GM04504 (cell line): Measurements from ENCODE around the gene RADIL.
"Not testable (repeated sequence)": the region's sequence is repeated elsewhere in the genome, so short reads cannot be mapped to it uniquely, and the experiment has no call there.

ENCODE experiments used
- DNase-seq: peaks from one replicate; pipeline ENCODE4 v3.0.0-alpha.2; 2012; ENCODE audit warnings: low read depth

RADIL gene, protein sequence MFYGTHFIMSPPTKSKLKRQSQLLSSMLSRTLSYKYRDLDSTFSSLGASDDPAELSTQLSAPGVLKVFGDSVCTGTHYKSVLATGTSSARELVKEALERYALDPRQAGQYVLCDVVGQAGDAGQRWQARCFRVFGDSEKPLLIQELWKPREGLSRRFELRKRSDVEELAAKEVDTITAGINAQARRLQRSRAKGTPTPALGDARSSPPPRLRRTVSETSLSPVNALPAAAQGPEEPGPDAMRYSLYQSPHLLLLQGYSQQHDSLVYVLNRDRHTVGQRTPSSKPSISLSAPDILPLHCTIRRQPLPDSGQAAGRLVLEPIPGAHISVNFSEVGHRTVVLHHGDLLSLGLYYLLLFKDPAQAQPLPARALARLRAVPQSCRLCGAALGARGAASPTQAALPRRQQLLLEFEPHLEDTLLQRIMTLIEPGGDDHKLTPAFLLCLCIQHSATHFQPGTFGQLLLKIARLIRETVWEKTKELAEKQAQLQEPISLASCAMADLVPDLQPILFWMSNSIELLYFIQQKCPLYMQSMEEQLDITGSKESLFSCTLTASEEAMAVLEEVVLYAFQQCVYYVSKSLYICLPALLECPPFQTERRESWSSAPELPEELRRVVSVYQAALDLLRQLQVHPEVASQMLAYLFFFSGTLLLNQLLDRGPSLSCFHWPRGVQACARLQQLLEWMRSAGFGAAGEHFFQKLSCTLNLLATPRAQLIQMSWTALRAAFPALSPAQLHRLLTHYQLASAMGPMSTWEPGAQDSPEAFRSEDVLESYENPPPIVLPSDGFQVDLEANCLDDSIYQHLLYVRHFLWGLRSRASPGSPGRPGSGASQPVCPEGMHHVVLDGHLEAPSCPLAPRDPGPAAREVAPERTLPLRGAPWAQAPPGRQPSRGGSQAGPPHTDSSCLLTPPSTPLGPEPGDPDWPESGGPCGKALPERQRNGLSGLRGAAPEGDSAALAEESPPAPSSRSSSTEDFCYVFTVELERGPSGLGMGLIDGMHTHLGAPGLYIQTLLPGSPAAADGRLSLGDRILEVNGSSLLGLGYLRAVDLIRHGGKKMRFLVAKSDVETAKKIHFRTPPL

GRCh38 chr7:4883372-4884144, at the start of gene RADIL:
TSS of gene RADIL (minus strand) at chr7:4883716. CDS start at chr7:4878139, 5,577 bp downstream.
- DNase-seq, result peak; percentile 64

DNA sequence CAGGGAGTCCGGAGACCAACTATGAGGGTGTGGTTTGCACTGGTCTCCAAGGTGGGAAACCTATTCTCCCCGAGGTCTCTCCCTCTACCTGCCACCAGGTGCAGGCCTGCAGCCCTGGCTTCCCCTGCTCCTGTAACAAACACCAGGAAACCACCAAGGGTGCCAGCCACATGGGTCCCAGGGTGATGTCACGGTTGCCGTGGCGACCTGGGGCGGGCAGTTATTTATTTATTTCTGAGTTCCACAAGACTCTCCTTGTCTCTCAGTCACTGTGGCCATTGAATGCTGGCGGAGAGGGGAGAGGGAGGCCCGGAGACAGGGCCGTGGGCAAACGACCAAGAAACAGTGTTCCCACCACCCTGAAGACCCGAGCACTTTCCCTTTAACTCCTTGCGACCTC, 48.4 kb upstream of the RADIL start:
- no peak for DNase-seq

GRCh38 chr7:4929005-4929404, 45.5 kb upstream of the RADIL start:
- DNase-seq, result no peak

DNA sequence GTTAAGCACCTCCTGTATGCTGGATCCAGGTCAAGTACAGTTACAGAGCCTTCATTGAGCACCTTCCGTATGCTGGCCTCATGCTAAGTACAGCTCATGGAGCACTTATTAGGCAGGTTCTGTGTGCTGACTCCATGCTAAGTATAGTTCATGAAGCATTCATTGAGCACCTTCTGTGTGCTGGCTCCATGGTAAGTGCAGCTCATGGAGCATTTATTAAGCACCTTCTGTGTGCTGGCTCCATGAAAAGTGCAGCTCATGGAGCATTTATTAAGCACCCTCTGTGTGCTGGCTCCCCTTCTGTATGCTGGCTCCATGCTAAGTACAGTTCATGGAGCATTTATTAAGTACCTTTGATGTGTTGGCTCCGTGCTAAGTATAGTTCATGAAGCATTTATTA, 44.9 kb upstream of the RADIL start:
- no peak for DNase-seq

DNA sequence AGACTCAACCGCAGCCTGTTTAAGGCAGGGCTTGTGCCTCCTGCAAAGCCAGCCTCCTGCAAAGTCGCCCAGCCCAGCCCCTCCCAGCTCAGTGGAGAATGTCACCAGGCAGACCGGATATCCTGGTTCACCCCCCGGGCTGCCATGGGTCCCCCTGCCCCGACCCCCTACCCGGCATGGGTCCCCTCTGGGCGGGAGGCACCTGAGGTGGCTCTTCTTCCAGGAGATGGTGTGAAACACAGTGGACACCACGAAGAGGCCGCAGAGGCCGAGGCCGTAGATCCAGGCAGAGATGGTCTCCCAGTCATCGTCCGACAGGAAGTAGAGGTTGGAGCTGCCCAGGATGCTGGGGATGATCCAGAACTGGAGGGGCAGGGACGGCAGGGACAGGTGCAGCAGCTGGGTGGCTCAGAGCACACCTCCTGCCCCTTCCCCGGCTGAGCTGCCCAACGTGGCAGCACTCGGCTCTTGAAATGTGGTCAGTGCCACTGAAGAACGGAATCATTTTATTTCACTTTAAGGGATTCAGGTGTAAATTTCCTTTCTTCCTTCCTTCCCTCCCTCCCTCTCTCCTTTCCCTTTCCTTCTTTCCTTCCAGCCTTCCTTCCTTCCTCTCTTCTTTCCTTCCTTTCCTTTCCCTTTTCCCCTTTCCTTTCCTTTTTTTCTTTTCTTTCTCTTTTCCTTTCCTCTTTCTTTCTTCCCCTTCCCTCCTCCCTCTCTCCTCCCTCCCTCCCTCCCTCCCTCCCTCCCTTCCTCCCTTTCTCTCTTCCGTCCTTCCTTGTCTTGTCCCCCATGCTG, 36.7 kb upstream of the RADIL start:
- no peak for DNase-seq

DNA sequence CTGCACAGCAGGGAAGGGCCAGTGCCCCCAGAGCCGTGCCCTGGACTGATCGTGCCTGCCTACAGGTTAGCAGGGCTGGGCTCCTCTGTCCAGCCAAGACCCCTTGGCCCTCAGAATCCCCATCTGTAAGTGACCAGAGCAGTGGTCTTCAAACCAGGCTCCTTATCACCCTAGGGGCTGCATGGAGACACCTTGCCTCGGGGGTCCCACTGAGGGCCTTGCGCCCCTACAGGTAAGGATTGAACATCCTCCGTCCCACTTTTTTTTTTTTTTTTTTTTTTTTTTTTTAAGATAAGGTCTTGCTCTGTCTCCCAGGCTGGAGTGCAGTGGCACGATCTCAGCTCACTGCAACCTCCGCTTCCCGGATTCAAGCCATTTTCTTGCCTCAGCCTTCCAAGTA, 32.6 kb upstream of the RADIL start:
- DNase-seq, result no peak

DNA sequence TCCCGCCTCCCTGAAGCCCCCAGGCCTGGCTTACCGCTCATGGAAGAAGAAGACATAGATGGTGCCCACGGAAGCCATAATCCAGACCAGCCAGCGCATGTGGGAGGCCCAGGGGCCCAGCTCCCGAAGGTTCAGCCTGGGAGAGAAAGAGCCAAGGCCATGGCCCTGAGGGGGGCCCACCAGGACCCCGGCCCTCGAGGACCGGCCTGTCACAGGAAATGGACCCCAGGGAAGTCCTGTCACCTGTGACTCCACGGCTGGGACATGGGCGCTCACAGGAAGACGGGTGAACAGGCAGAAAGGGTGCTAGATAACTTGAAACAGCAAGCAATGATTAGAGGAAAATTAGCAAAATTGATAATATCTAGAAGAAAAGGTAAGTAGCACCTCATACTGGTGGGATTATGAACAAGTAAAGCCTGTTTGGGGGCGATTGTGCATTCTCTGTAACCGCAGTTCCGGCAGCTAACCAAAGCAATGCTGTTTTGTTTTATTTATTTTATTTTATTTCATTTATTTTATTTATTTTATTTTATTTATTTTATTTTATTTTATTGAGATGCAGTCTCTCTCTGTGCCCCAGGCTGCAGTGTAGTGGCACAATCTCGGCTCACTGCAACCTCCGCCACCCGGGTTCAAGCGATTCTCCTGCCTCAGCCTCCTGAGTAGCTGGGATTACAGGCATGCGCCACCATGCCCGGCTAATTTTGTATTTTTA, 27.8 kb upstream of the RADIL start:
- no peak for DNase-seq

GRCh38 chr7:4906682-4907081, 23.2 kb upstream of the RADIL start:
- no peak for DNase-seq

DNA sequence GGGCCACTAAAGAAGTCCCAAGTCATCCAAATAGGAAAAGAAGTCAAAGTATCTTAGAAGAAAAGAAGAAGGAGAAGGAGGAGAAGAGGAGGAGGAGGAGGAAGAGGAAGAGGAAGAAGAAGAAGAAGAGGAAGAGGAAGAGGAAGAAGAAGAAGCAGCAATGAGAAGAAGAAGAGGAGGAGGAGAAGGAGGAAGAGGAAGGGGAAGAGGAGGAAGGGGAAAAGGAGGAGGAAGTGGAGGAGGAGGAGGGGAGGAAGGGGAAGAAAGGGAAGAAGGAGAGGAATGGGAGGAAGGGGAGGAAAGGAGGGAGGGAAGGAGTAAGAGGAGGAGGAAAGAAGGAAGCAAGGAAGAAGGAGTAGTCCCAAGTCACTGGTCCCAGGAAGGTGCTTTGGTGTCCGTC, 21.7 kb upstream of the RADIL start:
- no peak for DNase-seq

- DNase-seq, result no peak
Measured at GRCh38 chr7:4904346-4904745, 20.8 kb upstream of the RADIL start.

GRCh38 chr7:4895766-4896165, 12.2 kb upstream of the RADIL start:
- no peak for DNase-seq

DNA sequence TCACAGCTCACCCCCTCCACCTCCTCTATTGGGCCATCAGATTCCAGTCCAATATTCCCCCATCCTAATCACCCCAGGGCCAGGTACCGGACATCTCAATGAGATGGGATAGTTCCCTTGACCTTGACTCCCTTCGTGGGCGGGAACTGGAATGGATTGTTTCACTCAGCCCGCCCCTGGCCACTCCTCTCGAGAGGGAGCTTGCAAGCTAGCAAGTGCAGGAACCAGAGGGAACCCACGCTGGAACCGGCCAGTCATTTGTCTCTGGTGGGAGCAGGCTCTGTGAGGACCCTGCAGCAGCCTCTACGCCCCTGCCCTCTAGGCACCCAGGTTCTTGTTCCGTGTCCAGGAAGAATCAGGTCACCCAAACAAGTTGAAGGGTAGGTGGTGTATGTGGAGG, 11.0 kb upstream of the RADIL start:
- DNase-seq, result no peak

- no peak for DNase-seq
Measured at GRCh38 chr7:4893929-4894475, 10.5 kb upstream of the RADIL start.

DNA sequence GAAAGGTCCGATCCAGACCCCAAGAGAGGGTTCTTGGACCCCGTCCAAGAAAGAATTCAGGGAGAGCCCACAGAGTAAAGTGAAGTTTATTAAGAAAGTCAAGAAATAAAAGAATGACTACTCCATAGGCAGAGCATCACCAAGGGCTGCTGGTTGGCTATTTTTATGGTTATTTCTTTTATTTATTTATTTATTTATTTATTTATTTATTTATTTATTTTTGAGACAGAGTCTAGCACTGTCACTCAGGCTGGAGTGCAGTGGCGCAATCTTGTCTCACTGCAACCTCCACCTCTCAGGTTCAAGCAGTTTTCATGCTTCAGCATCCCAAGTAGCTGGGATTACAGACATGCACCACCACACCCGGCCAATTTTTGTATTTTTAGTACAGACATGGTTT, 9.7 kb upstream of the RADIL start:
- DNase-seq, result not testable (repeated sequence)

DNA sequence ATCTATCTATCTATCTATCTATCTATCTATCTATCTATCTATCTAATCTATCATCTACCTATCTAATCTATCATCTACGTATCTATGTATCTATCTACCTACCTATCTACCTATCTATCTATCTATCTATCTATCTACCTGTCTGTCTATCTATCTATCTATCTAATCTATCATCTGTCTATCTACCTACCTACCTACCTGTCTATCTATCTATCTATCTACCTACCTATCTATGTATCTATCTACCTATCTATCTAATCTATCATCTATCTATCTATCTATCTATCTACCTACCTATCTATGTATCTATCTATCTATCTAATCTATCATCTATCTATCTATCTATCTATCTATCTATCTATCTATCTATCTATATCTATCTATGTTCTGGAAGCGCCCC, 8.0 kb upstream of the RADIL start:
- not testable (repeated sequence) for DNase-seq

- DNase-seq, result no peak
Measured at GRCh38 chr7:4889682-4890081, 6.2 kb upstream of the RADIL start.

GRCh38 chr7:4888161-4888560, 4.6 kb upstream of the RADIL start:
- no peak for DNase-seq

GRCh38 chr7:4886671-4887070, 3.2 kb upstream of the RADIL start:
- no peak for DNase-seq

DNA sequence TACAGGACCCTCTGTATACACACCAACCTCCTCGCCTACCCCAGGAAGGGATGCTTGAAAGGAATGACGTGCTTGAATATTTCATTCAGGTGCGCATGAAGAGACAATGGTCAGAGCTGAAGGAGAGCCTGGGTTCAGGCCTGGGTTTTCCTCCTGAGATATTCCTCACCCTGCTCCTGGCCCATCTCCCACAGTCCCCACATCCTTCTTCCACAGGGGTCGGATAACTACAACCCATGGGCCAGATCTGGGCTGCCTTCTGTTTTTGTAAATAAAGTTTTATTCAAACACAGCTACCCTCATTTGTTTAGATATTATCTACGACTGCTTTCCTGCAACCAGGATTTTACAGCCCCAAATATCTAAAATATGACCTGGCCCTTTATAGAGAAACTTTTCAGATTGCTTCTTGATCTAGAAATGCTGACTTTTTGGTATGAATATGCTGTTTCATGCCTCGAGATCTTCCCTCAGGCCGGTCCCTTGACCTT, 1.8 kb upstream of the RADIL start:
- DNase-seq, result no peak

GRCh38 chr7:4884164-4884563, 648 bp upstream of the RADIL start:
- no peak for DNase-seq
